ENCODE data around the gene C1orf198.

Gene C1orf198

GRCh38 chr1:230892018-230892491, 23.7 kb upstream of the C1orf198 start:
- no peaks in the 10 kb centered on the region for H3K36me3 ChIP-seq (ENCODE audit: insufficient read depth, low read length)
- no peak overlapping the region for H2AFZ ChIP-seq (ENCODE audit: low read length)
- H3K4me2 ChIP-seq (ENCODE audit: low read length) = no peak overlapping the region
- no peaks in the 10 kb centered on the region for H3K4me1 ChIP-seq (ENCODE audit: insufficient read depth, low read length, severe bottlenecking)
- no peak overlapping the region for H3K9ac ChIP-seq (ENCODE audit: low read length)
- H3K27me3 ChIP-seq (ENCODE audit: insufficient read depth, low read length) = no peaks in the 10 kb centered on the region
- H3K27ac ChIP-seq (ENCODE audit: low read depth, low read length, poor library complexity, severe bottlenecking) = no peak overlapping the region
- TF ChIP-seq EZH2 (IDR thresholded peaks at IDR 0.05; ENCODE audit: borderline replicate concordance, low read length) (no peak), CTCF (IDR thresholded peaks at IDR 0.05; ENCODE audit: low read length) (no peak)
- no peaks in the 10 kb centered on the region for H3K9me2 ChIP-seq (ENCODE audit: low read depth, low read length)
- H3F3A ChIP-seq (ENCODE audit: insufficient read depth, low read length) = no peaks in the 10 kb centered on the region
- no peaks in the 10 kb centered on the region for H4K20me1 ChIP-seq (ENCODE audit: insufficient read depth, low read length)
- no peak overlapping the region for H3K4me3 ChIP-seq (ENCODE audit: low read depth, low read length, poor library complexity, severe bottlenecking)
- no peaks in the 10 kb centered on the region for H3K9me3 ChIP-seq (ENCODE audit: low read length)
- H3K79me2 ChIP-seq (ENCODE audit: insufficient read depth, low read length) = no peaks in the 10 kb centered on the region

GRCh38 chr1:230891413-230891812, 23.1 kb upstream of the C1orf198 start:
- H4K20me1 ChIP-seq (ENCODE audit: insufficient read depth, low read length) = no peaks in the 10 kb centered on the region
- H3K9me3 ChIP-seq (ENCODE audit: low read length) = no peaks in the 10 kb centered on the region
- no peak overlapping the region for H3K4me2 ChIP-seq (ENCODE audit: low read length)
- H3K27ac ChIP-seq (ENCODE audit: low read depth, low read length, poor library complexity, severe bottlenecking) = no peak overlapping the region
- no peaks in the 10 kb centered on the region for H3K27me3 ChIP-seq (ENCODE audit: insufficient read depth, low read length)
- H2AFZ ChIP-seq (ENCODE audit: low read length) = no peak overlapping the region
- no peak for TF ChIP-seq EZH2 (IDR thresholded peaks at IDR 0.05; ENCODE audit: borderline replicate concordance, low read length)
- TF ChIP-seq CTCF (IDR thresholded peaks at IDR 0.05; ENCODE audit: low read length) = no peak
- no peaks in the 10 kb centered on the region for H3F3A ChIP-seq (ENCODE audit: insufficient read depth, low read length)
- H3K9me2 ChIP-seq (ENCODE audit: low read depth, low read length) = no peaks in the 10 kb centered on the region
- H3K79me2 ChIP-seq (ENCODE audit: insufficient read depth, low read length) = no peaks in the 10 kb centered on the region
- H3K36me3 ChIP-seq (ENCODE audit: insufficient read depth, low read length) = no peaks in the 10 kb centered on the region
- H3K4me3 ChIP-seq (ENCODE audit: low read depth, low read length, poor library complexity, severe bottlenecking) = no peak overlapping the region
- H3K9ac ChIP-seq (ENCODE audit: low read length) = no peak overlapping the region
- H3K4me1 ChIP-seq (ENCODE audit: insufficient read depth, low read length, severe bottlenecking) = no peaks in the 10 kb centered on the region

GRCh38 chr1:230884646-230885045, 16.3 kb upstream of the C1orf198 start:
- no peaks in the 10 kb centered on the region for H3F3A ChIP-seq (ENCODE audit: insufficient read depth, low read length)
- H3K79me2 ChIP-seq (ENCODE audit: insufficient read depth, low read length) = no peaks in the 10 kb centered on the region
- no peaks in the 10 kb centered on the region for H3K4me1 ChIP-seq (ENCODE audit: insufficient read depth, low read length, severe bottlenecking)
- no peaks in the 10 kb centered on the region for H3K9me2 ChIP-seq (ENCODE audit: low read depth, low read length)
- H2AFZ ChIP-seq (ENCODE audit: low read length) = no peak overlapping the region
- no peaks in the 10 kb centered on the region for H4K20me1 ChIP-seq (ENCODE audit: insufficient read depth, low read length)
- 0 out of 2 replicates have a peak, but pooled peaks cover 7% of the 10 kb centered on the region for H3K27me3 ChIP-seq (ENCODE audit: insufficient read depth, low read length)
- H3K4me3 ChIP-seq (ENCODE audit: low read depth, low read length, poor library complexity, severe bottlenecking) = no peak overlapping the region
- no peaks in the 10 kb centered on the region for H3K9me3 ChIP-seq (ENCODE audit: low read length)
- H3K9ac ChIP-seq (ENCODE audit: low read length) = no peak overlapping the region
- H3K36me3 ChIP-seq (ENCODE audit: insufficient read depth, low read length) = no peaks in the 10 kb centered on the region
- H3K27ac ChIP-seq (ENCODE audit: low read depth, low read length, poor library complexity, severe bottlenecking) = no peak overlapping the region
- TF ChIP-seq CTCF (IDR thresholded peaks at IDR 0.05; ENCODE audit: low read length) (no peak), EZH2 (IDR thresholded peaks at IDR 0.05; ENCODE audit: borderline replicate concordance, low read length) (no peak)
- H3K4me2 ChIP-seq (ENCODE audit: low read length) = no peak overlapping the region

All from OCI-LY1 (cell line).